Stomach (tissue), 9 donors: ENCODE results near the gene MKS1. TPM values are rescaled to one million over a fixed set of nuclear protein-coding genes. Genes with fewer than 3 reads are reported as not detected.

Experiments used
- DNase-seq, 2 donors: peaks; one replicate each; pipeline versions ENCODE4 v3.0.0 to v3.0.0-alpha.2; 2013 to 2019
- H3K27ac ChIP-seq, 5 donors: fragments of 200-600 bp in 4 of 5; sonication (generic) in 4 of 5; one replicate each; pipeline ENCODE4 v1.5.1; 2013 to 2019; ENCODE audit warnings: mild to moderate bottlenecking in 1 of 5, moderate library complexity in 1 of 5
- H3K27me3 ChIP-seq, 3 donors: fragments of 200-600 bp; sonication (generic); one replicate each; pipeline ENCODE4 v1.5.1; 2017 to 2019; ENCODE audit warnings: mixed run types in 1 of 3
- H3K36me3 ChIP-seq, 4 donors: fragments of 200-600 bp; sonication (generic); 1 replicate in 3 of 4; 2 replicates in 1 of 4; pipeline ENCODE4 v1.5.1; 2016 to 2019
- H3K4me1 ChIP-seq, 4 donors: fragments of 200-600 bp; sonication (generic); one replicate each; pipeline ENCODE4 v1.5.1; 2016 to 2019
- H3K4me3 ChIP-seq, 4 donors: fragments of 200-600 bp; sonication (generic) in 3 of 4; one replicate each; pipeline ENCODE4 v1.5.1; 2016 to 2019; ENCODE audit warnings: mild to moderate bottlenecking in 1 of 4
- H3K9me3 ChIP-seq, 4 donors: fragments of 200-600 bp; sonication (generic); one replicate each; pipeline ENCODE4 v1.5.1; 2016 to 2019
- CTCF ChIP-seq, 7 experiments: fragments of 450-650 bp in 4 of 7; fragments of 200-600 bp in 3 of 7; sonication (generic) in 3 of 7; IDR thresholded peaks; one replicate each; pipeline ENCODE4 v1.5.1; 2016 to 2019; ENCODE audit warnings: antibody characterized with exemption in 7 of 7, control low read depth in 2 of 7, mild to moderate bottlenecking in 1 of 7
- EP300 ChIP-seq: sonication (generic); formaldehyde crosslinking; IDR thresholded peaks from one replicate; pipeline ENCODE4 v1.6.1; 2017; ENCODE audit warnings: antibody characterized with exemption
- POLR2A ChIP-seq, 4 donors: fragments of 450-650 bp; IDR thresholded peaks; one replicate each; pipeline ENCODE4 v1.6.1; 2016; ENCODE audit warnings: antibody characterized with exemption in 4 of 4, control low read depth in 2 of 4, mild to moderate bottlenecking in 1 of 4, moderate library complexity in 1 of 4
- POLR2AphosphoS5 ChIP-seq, 3 donors: sonication (generic); formaldehyde crosslinking; IDR thresholded peaks; one replicate each; pipeline ENCODE4 v1.6.1; 2016; ENCODE audit warnings: antibody characterized with exemption in 3 of 3
- WGBS, 5 donors: extraction: QIAGEN DNeasy Blood & Tissue Kit in 3 of 5; methylation state at CpG; one replicate each; pipeline versions ENCODE4 v1.1.5 to v1.1.7; 2013 to 2018; 5-methylcytosine and 5-hydroxymethylcytosine counted together
- intact Hi-C: fragments of 100-400 bp; cut with DNase I; formaldehyde crosslinking; loops from one replicate; pipeline ENCODE4 v1.15.1; 2023; ENCODE audit warnings: low total_unique reads
- polyA plus RNA-seq, 3 donors: library from polyadenylated mRNA; stranded (reverse); fragments of 200-250 nt; gene quantifications; one replicate each; pipeline ENCODE4 v1.2.3, GENCODE V29; 2013
- total RNA-seq, 5 donors: library from RNA; depleted of rRNA; stranded (reverse); fragments of >200 nt; gene quantifications; one replicate each; pipeline versions ENCODE4 v1.1.0 to v1.2.3, GENCODE V29; 2014 to 2016
- donor health status: healthy with polysubstance abuse.
- donor health status: Bipolar disorder and iron deficiency.
- donor health status: healthy.

The MKS1 gene
- total and polyA plus RNA-seq, 8 donors = 3.1 to 18.0 (median 10.1) TPM

- H3K4me1 ChIP-seq = no peaks in the 10 kb centered on the region
- no peaks in the 10 kb centered on the region for H3K27me3 ChIP-seq
- WGBS, 5 donors = 92 to 94% (median 92%) methylated on average over 5 of the region's 5 CpGs
- H3K9me3 ChIP-seq = no peaks in the 10 kb centered on the region
- intact Hi-C loops = no loop called here
- no peak overlapping the region for H3K27ac ChIP-seq
- H3K4me3 ChIP-seq = no peak overlapping the region
- peaks cover 19 to 92% (median 87%) of the 10 kb centered on the region in 4 donors for H3K36me3 ChIP-seq
- TF ChIP-seq POLR2A (IDR thresholded peaks at IDR 0.05) = no peak
- TF ChIP-seq POLR2AphosphoS5 (IDR thresholded peaks at IDR 0.05) = no peak
- no peak for TF ChIP-seq EP300
- TF ChIP-seq CTCF (IDR thresholded peaks at IDR 0.05) = no peak
- no peak for DNase-seq
Measured at GRCh38 chr17:58208344-58208743, 10.7 kb downstream of the MKS1 start.

GRCh38 chr17:58207451-58207850, 11.6 kb downstream of the MKS1 start:
- H3K4me1 ChIP-seq = no peaks in the 10 kb centered on the region
- TF ChIP-seq EP300 (no peak), POLR2AphosphoS5 (IDR thresholded peaks at IDR 0.05) (no peak), CTCF (IDR thresholded peaks at IDR 0.05) (no peak), POLR2A (IDR thresholded peaks at IDR 0.05) (no peak)
- H3K9me3 ChIP-seq = no peaks in the 10 kb centered on the region
- no peak overlapping the region for H3K4me3 ChIP-seq
- H3K27me3 ChIP-seq = no peaks in the 10 kb centered on the region
- 85 to 93% (median 89%) methylated on average over 3 of the region's 3 CpGs for WGBS, 5 donors
- no peak for DNase-seq
- intact Hi-C loops = no loop called here
- peaks cover 10 to 83% (median 78%) of the 10 kb centered on the region in 4 donors for H3K36me3 ChIP-seq
- no peak overlapping the region for H3K27ac ChIP-seq

GRCh38 chr17:58205936-58206335, 13.1 kb downstream of the MKS1 start:
- H3K4me3 ChIP-seq = no peak overlapping the region
- no peak for DNase-seq
- TF ChIP-seq POLR2AphosphoS5 (IDR thresholded peaks at IDR 0.05) (no peak), POLR2A (IDR thresholded peaks at IDR 0.05) (no peak), CTCF (IDR thresholded peaks at IDR 0.05) (no peak), EP300 (no peak)
- no peaks in the 10 kb centered on the region for H3K9me3 ChIP-seq
- H3K27ac ChIP-seq = no peak overlapping the region
- no peaks in the 10 kb centered on the region for H3K4me1 ChIP-seq
- peaks cover 4 to 68% (median 63%) of the 10 kb centered on the region in 4 donors for H3K36me3 ChIP-seq
- WGBS, 5 donors = 90 to 96% (median 96%) methylated on average over 10 to 11 of the region's 11 CpGs
- intact Hi-C loops = no loop called here
- no peaks in the 10 kb centered on the region for H3K27me3 ChIP-seq

- Histone ChIP-seq H3K4me3 (no peak overlapping the region), H3K36me3 (peaks cover 0 to 57% (median 51%) of the 10 kb centered on the region in 4 donors), H3K27me3 (peaks cover 0 to 4% (median 0%) of the 10 kb centered on the region in 3 donors), H3K9me3 (no peaks in the 10 kb centered on the region), H3K4me1 (peaks cover 0 to 4% (median 0%) of the 10 kb centered on the region in 4 donors), H3K27ac (no peak overlapping the region)
- WGBS, 5 donors = 78 to 95% (median 95%) methylated on average over 4 to 5 of the region's 5 CpGs
- intact Hi-C loops = no loop called here
- DNase-seq = no peak
- TF ChIP-seq POLR2A (IDR thresholded peaks at IDR 0.05) = no peak
- TF ChIP-seq CTCF (IDR thresholded peaks at IDR 0.05) = no peak
- TF ChIP-seq EP300 = no peak
- no peak for TF ChIP-seq POLR2AphosphoS5 (IDR thresholded peaks at IDR 0.05)
Measured at GRCh38 chr17:58204796-58205195, 14.3 kb downstream of the MKS1 start.
